HG03066 (cell line): ENCODE data around the gene FOXD2.
"Not testable (repeated sequence)": the region's sequence is repeated elsewhere in the genome, so short reads cannot be mapped to it uniquely, and the experiment has no call there.

Experiments used
- ATAC-seq: cut with Tn5 transposase; IDR thresholded peaks from one replicate; pipeline ENCODE4 v1.9.1; 2021; ENCODE audit warnings: low read depth; ENCODE audit not compliant: unreplicated experiment

The FOXD2 gene

DNA sequence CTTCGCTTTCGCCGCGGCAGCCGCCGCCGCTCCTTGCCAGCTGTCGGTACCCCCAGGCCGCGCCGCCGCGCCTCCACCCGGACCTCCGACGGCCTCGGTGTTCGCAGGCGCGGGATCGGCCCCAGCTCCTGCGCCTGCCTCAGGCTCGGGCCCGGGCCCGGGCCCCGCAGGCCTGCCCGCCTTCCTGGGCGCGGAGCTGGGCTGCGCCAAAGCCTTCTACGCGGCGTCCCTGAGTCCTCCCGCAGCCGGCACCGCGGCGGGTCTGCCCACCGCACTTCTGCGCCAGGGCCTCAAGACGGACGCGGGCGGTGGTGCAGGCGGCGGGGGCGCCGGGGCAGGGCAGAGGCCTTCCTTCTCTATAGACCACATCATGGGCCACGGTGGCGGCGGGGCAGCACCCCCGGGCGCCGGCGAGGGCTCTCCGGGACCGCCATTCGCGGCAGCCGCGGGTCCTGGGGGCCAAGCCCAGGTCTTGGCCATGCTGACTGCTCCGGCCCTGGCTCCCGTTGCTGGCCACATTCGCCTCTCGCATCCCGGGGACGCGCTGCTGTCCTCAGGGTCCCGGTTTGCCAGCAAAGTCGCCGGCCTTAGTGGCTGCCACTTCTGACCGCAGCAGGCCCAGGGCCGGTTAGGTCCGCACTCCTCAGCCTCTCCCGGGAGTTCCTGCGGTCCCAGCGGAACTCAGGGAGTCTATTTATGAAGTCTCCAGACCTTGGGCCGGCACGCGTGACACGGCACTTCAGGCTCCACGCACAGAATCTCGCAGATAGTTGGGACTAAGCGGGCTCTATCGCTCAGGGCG, 1.4 kb downstream of the FOXD2 start:
- no peak for ATAC-seq

DNA sequence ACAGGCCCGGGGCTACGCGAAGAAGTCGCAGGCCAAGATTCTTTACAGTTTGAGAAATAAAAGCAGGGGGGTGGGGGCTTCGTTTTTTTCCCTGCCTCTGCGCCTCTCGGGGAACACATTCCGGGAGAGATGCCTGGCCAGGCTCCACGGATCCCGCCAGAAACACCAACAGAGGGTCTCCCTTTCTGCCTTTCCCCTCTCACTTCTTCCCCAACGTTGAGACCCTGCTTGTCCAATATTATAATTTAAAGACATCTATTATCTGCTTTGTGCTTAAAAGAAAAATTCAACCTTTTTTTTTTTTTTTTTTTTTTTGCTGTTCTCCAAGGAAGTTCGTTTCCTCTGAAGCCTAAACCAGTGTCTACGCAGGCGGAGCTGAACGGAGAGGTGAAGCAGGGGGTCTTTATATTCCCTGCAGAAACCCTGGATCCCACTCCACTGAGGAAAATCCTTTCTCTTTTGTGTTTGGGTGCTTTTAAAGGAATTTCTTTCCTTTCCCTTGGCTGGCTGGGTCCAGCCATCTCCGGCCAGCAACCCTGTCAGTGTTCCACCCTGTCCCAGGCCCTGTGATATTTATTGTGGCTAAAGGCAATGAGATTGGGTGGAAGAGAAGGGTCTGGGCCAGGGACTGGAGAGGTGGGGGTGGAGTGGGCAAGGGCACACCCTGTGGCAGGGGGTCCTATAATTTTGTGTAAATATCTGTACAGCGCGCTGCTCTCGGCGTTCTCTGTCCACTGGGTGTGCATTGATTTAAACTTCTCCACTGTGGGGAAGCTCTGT, 2.2 kb downstream of the FOXD2 start:
- ATAC-seq: no peak

DNA sequence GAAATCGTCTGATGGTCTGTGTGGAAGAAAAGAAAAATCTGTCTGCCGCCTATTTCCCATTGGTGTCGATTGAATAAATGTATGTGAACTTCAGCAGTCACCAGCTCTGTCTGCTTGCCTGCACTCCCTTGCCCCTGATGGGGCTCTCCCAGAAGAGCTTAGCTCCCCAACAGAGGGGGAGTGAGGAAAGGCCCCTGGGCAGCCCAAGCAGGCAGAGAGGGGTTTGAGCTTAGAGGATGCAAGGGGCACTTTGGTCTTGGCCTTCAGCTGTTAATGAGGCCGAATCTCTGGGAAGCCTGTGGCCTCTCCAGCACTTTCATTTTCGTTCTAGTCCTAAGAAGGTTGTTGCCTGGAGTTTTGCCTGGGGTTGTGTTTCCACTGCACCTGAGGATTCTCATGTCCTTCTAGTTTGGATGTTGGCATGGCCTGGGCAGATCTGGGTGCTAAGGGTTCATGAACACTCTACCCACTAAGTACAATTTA, 2.8 kb downstream of the FOXD2 start:
- no peak for ATAC-seq

GRCh38 chr1:47441450-47442106, 3.7 kb downstream of the FOXD2 start:
- no peak for ATAC-seq

DNA sequence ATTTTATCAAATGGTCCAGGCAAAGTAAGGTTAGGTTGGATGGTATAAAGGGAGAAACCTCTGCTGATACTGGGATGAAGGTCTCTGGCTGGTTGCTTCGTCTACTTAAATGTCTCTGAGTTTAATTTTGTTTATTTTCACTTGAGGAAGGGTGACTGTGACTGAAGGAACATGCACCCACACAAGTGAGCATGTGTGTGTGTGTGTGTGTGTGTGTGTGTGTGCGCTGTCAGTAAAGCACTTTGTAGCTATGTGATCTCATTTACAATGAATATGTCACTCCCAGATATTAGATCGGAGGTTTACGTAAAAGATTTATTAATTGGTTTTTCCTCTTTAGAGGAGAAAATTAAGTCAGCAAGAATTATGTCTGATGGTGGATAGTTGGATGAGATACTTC, 4.4 kb downstream of the FOXD2 start:
- no peak for ATAC-seq

DNA sequence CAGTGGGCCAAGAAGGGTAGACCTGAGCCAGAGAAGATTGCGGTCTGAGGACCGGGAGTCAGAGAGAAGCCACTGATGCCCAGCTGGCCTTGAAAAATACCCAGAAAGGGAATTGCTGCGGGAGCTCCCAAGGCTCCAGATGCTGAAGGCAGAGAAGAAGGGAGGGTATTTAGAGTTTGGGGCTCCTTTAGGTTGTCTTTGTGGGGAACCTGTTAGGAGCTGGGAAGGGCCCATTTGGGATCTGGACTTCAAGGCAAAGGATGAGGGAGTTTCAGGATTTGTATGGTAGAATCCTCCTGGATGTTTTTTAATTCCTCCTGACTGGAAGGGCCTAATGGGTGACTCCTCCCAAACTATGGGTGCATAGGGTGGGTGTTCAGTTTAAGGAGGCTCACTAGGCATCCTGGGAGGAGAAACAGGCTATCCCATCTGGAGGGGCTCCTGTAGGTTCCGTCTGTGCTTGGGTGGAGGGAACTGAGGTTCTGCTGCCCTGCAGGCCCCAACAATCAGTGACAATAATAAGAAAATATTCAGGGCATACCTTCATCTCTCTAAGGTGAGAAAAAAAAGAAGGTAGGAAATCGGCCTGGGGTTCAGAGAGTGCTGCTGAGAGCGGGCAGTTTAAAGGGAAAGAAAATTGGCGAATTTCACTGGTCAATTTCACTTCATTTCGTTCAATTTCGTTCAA, 5.1 kb downstream of the FOXD2 start:
- ATAC-seq: no peak

GRCh38 chr1:47443530-47444296, 5.9 kb downstream of the FOXD2 start:
- ATAC-seq: no peak

- no peak for ATAC-seq
Measured at GRCh38 chr1:47444297-47444561, 6.4 kb downstream of the FOXD2 start.

GRCh38 chr1:47444562-47445465, 7.0 kb downstream of the FOXD2 start:
- no peak for ATAC-seq

GRCh38 chr1:47445823-47446550, 8.1 kb downstream of the FOXD2 start:
- ATAC-seq: no peak

- no peak for ATAC-seq
Measured at GRCh38 chr1:47448462-47449222, 10.8 kb downstream of the FOXD2 start.

GRCh38 chr1:47449822-47450552, 12.1 kb downstream of the FOXD2 start:
- no peak for ATAC-seq

DNA sequence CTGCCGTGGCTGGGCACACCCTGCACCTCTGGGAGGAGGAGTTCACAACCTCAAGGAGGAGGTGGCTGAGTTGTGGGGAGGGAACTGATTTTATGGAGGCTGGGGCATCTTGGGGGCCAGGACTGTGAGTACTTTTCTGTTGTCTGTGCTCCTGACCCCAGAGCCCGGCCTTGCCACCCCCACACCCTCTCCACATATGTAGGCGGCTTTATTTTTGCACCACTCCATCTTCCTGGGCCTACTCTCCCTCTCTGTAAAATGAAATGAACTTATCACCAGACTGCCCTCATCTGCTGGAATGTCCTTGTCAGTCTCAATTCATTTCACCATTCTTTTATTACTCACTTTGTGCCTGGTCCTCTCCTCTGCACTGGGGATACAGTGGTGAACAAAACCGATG, 12.8 kb downstream of the FOXD2 start:
- no peak for ATAC-seq

DNA sequence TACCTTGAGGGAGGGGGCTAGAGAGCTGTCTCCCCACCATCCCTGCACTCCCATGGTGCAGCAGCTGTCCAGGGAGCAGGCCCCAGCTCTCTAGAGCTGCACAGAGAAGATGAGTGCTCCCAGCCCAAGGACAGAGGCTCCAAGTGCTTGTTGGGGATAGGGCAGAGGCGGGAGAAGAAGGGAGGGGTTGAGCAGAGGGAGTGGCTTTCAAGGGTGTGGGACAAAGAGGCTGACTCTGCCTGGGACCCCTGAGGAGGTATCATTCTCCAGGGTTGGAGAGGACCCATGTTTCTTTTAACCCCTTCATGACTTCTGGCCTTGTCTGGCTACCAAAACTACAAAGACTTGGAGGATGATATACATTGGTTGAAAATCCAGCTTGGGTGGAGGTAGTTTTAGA, 14.6 kb downstream of the FOXD2 start:
- ATAC-seq: no peak

- not testable (repeated sequence) for ATAC-seq
Measured at GRCh38 chr1:47453910-47454309, 16.1 kb downstream of the FOXD2 start.

DNA sequence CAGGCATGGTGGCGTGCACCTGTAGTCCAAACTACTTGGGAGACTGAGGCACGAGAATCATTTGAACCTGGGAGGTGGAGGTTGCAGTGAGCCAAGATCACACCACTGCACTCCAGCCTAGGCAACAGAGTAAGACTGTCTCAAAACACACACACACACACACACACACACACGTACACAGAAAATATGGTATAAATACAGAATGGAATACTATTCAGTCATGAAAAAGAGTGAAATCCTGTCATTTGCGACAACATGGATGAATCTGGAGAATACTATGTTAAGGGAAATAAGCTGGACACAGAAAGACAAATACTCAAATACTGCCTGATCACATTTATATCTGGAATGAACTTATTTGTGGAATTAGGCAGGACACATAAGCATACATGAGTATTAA, 18.4 kb downstream of the FOXD2 start:
- no peak for ATAC-seq

DNA sequence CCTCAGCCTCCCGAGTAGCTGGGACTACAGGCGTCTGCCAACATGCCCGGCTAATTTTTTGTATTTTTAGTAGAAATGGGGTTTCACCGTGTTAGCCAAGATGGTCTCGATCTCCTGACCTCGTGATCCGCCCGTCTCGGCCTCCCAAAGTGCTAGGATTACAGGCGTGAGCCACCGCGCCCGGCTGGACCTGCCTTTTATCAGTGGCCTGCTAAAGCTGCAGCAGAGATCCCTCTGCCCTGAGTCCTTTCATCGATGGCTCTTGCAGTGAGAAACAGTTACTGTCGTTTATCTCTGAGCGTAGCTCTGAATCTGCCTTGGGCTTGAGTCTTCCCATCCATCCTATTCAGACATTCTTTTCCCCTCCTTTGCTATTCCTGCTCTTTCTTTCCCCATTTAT, 19.7 kb downstream of the FOXD2 start:
- ATAC-seq: not testable (repeated sequence)
